ENCODE measurements around the gene DLG2. TPM values are rescaled to one million over a fixed set of nuclear protein-coding genes. Genes with fewer than 3 reads are reported as not detected.

Gene DLG2
- total RNA-seq, 2 donors from 2014 or later, result 3.8 to 16.4 TPM

GRCh38 chr11:83629775-83630174 is 1997.4 kb downstream of the DLG2 start:
- H3K36me3 ChIP-seq, result no peaks in the 10 kb centered on the region
- TF ChIP-seq CTCF (IDR thresholded peaks at IDR 0.05), result no peak
- no peak for DNase-seq (ENCODE audit: low spot score)
- no peak for ATAC-seq (ENCODE audit: insufficient number of reproducible peaks, low FRiP score, low read depth)
- H3K4me1 ChIP-seq (ENCODE audit: control insufficient read depth in 1 of 2, low read depth in 2 of 2), result no peaks in the 10 kb centered on the region
- no peak overlapping the region for H3K4me3 ChIP-seq
- no peak overlapping the region for H3K27ac ChIP-seq
- H3K27me3 ChIP-seq (replicated peaks; ENCODE audit: insufficient read depth), result no peaks in the 10 kb centered on the region
- H3K9me3 ChIP-seq, result no peaks in the 10 kb centered on the region

- no peaks in the 10 kb centered on the region for H3K36me3 ChIP-seq
- H3K9me3 ChIP-seq, result no peaks in the 10 kb centered on the region
- no peak for TF ChIP-seq CTCF (IDR thresholded peaks at IDR 0.05)
- no peak overlapping the region for H3K4me3 ChIP-seq
- H3K27me3 ChIP-seq (replicated peaks; ENCODE audit: insufficient read depth), result no peaks in the 10 kb centered on the region
- DNase-seq (ENCODE audit: low spot score) (no peak), ATAC-seq (ENCODE audit: insufficient number of reproducible peaks, low FRiP score, low read depth) (no peak)
- no peaks in the 10 kb centered on the region for H3K4me1 ChIP-seq (ENCODE audit: control insufficient read depth in 1 of 2, low read depth in 2 of 2)
- H3K27ac ChIP-seq, result no peak overlapping the region
These were observed 1998.4 kb downstream of the DLG2 start for GRCh38 chr11:83628622-83629355.

GRCh38 chr11:83625336-83625735 is 2001.8 kb downstream of the DLG2 start:
- no peak overlapping the region for H3K27ac ChIP-seq
- H3K27me3 ChIP-seq (replicated peaks; ENCODE audit: insufficient read depth), result no peaks in the 10 kb centered on the region
- TF ChIP-seq CTCF (IDR thresholded peaks at IDR 0.05), result no peak
- no peaks in the 10 kb centered on the region for H3K36me3 ChIP-seq
- ATAC-seq (ENCODE audit: insufficient number of reproducible peaks, low FRiP score, low read depth) (no peak), DNase-seq (ENCODE audit: low spot score) (no peak)
- H3K4me3 ChIP-seq, result no peak overlapping the region
- H3K4me1 ChIP-seq (ENCODE audit: control insufficient read depth in 1 of 2, low read depth in 2 of 2), result no peaks in the 10 kb centered on the region
- no peaks in the 10 kb centered on the region for H3K9me3 ChIP-seq

- no peak for TF ChIP-seq CTCF (IDR thresholded peaks at IDR 0.05)
- Histone ChIP-seq H3K36me3 (no peaks in the 10 kb centered on the region), H3K27me3 (replicated peaks; ENCODE audit: insufficient read depth) (no peaks in the 10 kb centered on the region), H3K4me3 (no peak overlapping the region), H3K4me1 (ENCODE audit: control insufficient read depth in 1 of 2, low read depth in 2 of 2) (no peaks in the 10 kb centered on the region), H3K27ac (no peak overlapping the region), H3K9me3 (no peaks in the 10 kb centered on the region)
- DNase-seq (ENCODE audit: low spot score), result no peak
- ATAC-seq (ENCODE audit: insufficient number of reproducible peaks, low FRiP score, low read depth), result no peak
These were observed 2009.5 kb downstream of the DLG2 start for GRCh38 chr11:83617671-83618070.

GRCh38 chr11:83613767-83614121 is 2013.4 kb downstream of the DLG2 start:
- Histone ChIP-seq H3K27me3 (replicated peaks; ENCODE audit: insufficient read depth) (no peaks in the 10 kb centered on the region), H3K36me3 (no peaks in the 10 kb centered on the region), H3K9me3 (no peaks in the 10 kb centered on the region), H3K4me1 (ENCODE audit: control insufficient read depth in 1 of 2, low read depth in 2 of 2) (no peaks in the 10 kb centered on the region), H3K27ac (no peak overlapping the region), H3K4me3 (no peak overlapping the region)
- DNase-seq (ENCODE audit: low spot score) (no peak), ATAC-seq (ENCODE audit: insufficient number of reproducible peaks, low FRiP score, low read depth) (no peak)
- TF ChIP-seq CTCF (IDR thresholded peaks at IDR 0.05), result no peak

All from thoracic aorta (tissue), 2 donors.